RKO (cell line): ENCODE results near the gene PKN3.

Experiments
- DNase-seq: peaks from one replicate; pipeline ENCODE4 v3.0.0-alpha.2; 2016; ENCODE audit warnings: low spot score

The PKN3 gene

GRCh38 chr9:128716581-128717254 is 14.4 kb downstream of the PKN3 start:
- DNase-seq: no peak

GRCh38 chr9:128718047-128718446 is 15.7 kb downstream of the PKN3 start:
- DNase-seq: no peak

- no peak for DNase-seq
Observed at GRCh38 chr9:128718475-128718874, 16.2 kb downstream of the PKN3 start.

GRCh38 chr9:128719919-128720605 is 17.8 kb downstream of the PKN3 start:
- DNase-seq: no peak

DNA sequence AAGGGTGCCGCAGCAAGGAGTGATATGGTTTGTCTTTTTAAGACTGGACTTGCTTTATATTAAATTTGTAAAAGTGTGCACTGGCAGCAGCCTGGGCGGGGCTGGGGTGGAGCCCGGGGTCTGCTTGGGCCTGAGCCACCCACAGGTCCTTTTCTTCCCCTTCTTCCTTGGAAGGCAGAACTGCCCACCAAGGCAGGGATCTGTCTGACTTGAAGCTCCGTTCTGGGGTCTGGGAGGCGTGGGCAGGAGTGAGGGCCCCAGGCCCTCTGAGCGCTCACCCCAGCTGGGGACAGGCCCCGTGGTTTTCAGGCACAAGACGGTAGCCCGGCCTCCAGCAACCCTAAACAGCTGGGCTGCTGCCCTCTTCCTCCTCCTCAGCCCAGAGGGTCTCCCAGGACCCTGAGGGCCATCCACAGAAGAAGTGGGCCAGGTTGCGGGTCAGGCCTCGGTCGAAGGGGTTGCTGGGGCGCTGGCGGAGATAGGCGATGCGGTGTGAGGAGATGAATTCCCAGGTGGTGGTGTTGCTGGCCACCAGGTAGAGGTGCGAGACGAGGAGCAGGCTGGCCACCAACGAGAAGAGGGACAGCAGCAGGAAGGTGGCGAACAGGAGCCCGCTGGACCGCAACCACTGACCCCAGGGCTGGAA is 18.7 kb downstream of the PKN3 start:
- DNase-seq: no peak

DNA sequence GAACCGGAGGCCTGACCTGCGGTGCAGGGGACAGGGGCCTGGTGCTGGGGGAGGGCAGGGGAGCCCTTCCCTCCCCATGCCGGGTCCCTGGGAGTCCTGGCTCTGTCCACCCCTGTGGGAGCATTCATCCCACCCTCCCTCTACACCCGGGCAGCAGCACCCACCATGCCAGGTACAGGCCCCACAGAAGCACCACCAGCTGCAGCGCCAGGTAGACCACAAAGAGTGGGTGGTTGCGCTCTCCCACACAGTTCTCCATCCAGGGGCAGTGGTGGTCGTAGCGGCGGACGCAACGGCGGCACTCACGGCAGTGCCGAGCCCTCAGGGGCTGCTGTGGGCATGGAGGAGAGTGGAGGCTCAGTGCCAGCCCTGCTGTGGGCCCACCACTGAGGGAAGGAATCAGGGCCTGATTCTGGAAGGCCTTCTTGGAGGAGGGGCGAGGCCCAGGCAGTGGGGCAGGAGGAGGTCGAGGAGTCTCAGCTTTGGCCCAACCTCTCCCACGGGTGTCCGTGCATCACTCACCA is 19.2 kb downstream of the PKN3 start:
- no peak for DNase-seq

GRCh38 chr9:128722380-128723351 is 20.4 kb downstream of the PKN3 start:
- DNase-seq: no peak

DNA sequence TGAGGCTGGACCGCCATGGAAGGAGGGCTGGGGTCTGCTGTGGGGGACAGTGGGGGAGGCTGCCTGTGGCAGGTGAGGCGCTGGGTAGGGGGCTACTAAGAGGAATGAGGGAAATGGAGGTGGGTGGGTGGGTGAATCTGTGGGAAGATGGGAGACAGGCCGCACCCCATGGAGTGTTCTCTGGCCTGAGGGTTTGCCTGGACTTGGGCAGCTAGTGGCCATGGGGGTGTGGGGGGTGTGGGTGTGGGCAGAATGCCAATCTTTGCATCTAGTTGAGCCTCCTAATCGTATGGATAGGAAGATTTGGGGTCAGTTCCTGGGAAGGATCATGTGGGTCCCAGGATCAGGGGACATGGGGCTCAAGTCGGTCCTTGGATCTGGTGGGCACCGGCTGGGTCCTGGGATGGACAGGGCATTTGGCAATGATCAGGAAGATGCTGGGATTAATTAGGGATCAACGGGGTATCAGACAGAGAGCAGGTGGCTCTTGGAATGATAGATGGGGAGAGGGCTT is 21.1 kb downstream of the PKN3 start:
- peak; percentile 58 for DNase-seq

DNA sequence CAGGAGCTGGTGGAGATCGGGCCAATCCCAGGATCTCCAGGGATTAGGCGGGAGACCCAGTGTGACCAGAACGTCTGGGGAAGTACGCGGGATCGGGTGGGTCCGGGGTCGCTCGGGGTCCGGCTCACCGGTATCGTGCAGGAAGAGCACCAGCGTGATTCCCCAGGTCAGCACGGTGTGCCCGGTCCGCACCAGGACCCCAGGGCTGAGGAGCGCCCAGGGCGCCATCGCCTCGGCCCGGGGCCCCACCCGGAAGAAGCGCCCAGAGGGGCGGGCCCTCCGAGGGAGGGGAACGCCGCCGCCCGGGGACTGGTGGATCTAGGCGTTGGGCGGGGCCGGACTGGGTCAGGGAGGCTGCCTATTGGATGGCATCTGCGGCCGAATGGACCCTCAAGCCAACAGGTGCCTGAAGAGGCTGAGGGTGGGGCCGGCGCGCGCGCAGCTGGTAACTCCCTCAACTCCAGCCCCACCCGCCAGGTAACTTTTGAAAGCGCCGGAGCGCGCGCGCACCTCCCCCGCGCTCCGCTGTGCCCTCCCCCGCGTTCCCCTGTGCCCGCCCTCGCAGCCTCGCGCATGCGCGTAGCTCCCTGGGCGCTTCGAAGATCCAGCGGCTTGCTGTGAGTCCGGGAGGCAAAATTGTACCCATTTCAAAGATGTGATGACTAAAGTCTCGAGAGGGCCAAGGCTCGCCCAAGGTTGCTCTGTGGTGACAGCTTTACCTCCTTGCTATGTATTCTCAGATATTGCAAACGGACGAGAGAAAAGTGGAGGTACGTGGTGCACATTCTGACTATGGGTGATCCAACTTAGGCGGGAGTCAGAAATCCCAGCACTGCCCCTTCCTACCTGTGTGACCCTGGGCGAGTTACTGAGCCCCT is 21.8 kb downstream of the PKN3 start, which contains the start of gene ZDHHC12:
TSS of gene ZDHHC12 (minus strand) at position 262 of the 878 bp plus-strand sequence. CDS start at position 228, 34 bp downstream.
- DNase-seq: peak; percentile 100

DNA sequence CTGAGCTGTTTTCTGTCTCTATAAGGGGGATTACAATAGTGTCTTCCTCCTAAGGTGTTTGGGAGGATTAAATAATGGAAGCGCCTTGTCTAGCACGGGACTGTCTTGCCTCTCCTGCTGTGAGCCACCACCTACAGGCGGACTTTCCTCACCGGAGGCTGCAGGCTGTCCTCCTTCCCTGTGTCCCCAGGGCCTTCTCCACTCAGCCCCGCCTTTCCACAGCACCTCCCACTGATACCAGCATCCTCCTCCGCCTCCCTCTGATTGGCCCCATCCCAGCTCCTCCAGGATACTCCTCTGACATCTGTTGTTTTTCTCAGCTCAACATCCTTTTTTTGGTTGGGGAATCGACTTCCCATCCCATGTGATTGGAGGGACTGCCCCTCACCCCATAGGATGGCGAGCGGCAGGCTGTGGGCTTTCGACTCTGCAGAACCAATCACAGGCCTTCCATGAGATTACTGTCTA is 22.5 kb downstream of the PKN3 start:
- DNase-seq: peak; percentile 80

DNA sequence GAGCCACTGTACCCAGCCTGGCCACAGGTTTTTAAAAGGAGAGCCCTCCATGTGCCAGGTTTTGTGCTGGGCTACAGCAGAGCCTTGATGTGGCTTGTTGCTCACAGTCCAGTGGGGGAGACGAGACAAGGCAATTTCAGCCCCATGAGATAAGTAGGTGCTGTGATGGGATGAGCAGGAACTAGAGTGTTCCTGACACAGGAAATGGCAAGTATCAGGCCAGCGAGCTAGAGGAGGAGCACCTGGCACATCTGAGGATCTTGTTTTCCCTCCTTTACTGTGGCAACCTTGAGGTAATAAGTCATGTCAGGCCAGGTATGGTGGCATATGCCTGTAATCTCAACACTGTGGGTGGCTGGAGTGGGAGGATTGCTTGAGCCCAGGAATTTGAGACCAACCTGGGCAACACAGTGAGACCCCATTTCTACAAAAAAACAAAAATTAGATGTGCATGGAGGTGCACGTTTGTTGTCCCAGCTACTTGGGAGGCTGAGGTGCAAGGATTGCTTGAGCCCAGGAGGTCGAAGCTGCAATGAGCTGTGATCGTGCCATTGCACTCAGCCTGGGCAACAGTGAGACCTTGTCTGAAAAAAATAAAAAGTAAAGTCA is 25.4 kb downstream of the PKN3 start:
- no peak for DNase-seq

GRCh38 chr9:128728298-128728697 is 26.0 kb downstream of the PKN3 start:
- DNase-seq: no peak

- DNase-seq: no peak
Observed at GRCh38 chr9:128729302-128729701, 27.0 kb downstream of the PKN3 start.

- no peak for DNase-seq
Observed at GRCh38 chr9:128729766-128730517, 27.6 kb downstream of the PKN3 start.

DNA sequence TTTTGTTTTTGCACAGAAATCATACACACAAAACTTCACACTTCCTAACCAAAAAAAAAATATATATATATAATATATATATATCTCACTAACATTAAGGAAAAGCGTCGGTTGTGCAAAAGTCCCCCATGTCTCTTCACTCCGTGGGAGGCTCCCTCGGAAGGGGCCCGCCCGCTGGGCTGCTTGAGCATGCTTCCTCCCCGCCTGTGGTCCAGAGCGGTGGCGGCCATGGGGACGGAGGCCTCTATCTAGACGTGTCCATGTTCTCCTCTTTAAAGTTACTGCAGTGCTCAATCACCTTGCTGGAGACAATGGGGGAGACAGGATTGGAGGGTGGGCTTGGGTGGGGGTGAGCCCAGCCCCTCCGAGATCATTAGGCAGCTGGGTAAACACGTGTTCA is 28.8 kb downstream of the PKN3 start:
- no peak for DNase-seq

- DNase-seq: no peak
Observed at GRCh38 chr9:128731691-128732090, 29.4 kb downstream of the PKN3 start.

- DNase-seq: no peak
Observed at GRCh38 chr9:128732576-128732975, 30.3 kb downstream of the PKN3 start.

DNA sequence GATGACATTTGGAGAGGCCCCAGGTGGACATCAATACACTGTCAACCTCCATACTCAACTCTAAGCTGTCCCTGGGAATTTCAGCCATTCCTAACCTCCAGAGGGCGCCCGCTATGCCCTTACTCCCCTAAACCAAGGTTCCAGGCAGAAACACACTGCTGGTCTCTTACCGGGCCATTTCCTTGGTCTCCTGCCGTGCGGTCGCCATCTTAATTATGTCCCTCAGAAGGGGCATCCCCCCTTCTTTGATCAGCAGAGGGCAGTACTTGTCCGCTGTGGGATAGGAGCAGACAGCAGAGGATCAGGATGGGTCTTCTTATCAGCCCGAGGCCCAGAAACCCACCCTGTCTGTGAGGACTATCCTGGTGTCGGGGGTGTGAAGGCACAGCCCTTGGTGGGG is 31.0 kb downstream of the PKN3 start:
- DNase-seq: peak; percentile 98

DNA sequence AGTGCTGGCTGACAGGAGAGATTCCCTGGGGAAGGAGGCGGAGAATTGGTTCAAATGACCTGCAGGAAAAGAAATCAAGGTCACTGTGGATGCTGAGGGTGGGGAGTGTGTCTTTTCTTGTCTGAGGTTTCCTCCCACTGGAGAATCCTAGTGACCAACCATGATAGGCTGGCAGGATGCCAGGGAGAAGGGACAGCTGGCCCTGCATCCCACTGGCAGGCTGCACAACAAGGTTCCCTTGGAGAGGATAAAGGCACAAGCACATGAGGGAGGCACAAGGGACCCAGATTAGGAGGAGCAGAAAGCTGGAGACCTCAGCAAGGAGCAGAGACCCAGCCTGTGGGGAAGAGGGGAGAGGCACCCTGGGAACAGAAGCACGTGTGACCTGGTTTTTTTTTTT is 33.1 kb downstream of the PKN3 start:
- no peak for DNase-seq
